KBM-7 (cell line): ENCODE results near the gene MEOX1.

Source experiments
- DNase-seq: peaks from one replicate; pipeline ENCODE4 v3.0.0-alpha.2; 2015
- in situ Hi-C: fragments of 300-500 bp; cut with MboI; formaldehyde crosslinking; loops from 2 replicates; pipeline ENCODE4 v1.14.3; 2020; ENCODE audit warnings: low sequenced_read_pairs, low pct_unique_long_range_greater_than_20kb, mixed read lengths

The MEOX1 gene

DNA sequence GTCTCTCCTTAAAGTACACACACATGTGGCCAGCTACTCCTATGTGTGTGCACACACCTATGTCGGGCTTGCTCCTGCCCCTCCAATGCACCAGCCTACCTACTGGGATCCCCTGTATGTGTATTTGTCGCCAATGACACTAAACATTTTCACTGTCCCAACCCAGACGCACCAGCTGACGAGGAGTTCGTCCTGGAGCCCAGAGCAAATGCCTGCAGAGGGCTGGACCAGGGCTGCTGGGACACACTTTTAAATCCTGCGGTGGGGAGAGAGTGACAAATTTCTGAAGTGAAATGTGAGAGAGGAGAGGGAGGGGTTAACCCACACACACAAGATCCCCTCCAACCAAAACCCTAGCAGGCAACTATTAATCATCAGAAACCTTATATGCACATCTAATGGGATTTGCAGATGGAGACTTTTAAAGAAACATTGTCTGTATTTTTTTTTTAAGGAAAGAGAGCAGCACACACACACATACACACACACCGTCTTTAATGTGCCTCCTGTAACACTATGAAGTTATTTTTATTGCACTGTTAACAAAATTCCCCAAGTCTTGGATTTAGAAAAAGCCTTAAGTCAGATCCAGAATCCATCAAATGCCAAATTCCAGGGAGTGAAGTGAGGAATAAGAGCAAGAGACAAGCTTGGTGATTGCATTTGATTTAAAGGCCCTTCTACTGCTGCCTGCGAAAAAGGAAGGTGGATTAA, at the start of gene MEOX1:
MEOX1 (minus strand) TSS at position 224 of the 714 bp plus-strand sequence. CDS start 388 bp downstream, outside the sequence.
- no peak for DNase-seq
- in situ Hi-C loops, result no loop called here

DNA sequence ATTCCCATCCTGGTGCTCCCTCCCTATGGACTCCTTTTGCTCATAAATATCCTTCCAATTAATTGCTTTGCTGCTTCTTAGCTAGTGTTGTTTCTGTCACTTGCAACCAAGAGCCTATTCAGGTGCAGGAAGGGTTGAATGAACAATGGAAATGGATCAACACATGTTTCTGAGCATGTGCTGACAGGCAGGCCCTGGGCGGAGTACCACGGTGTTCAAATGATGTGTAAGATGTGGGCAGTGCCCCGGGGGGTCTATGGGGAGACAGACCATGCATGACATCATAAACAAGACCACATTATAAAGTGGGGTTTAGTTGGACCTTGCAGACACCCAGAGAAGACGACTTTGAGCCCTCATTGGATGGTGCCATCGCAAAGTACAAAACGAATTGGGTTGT, 48.4 kb upstream of the MEOX1 start:
- DNase-seq, result no peak
- in situ Hi-C loops, result no loop called here

DNA sequence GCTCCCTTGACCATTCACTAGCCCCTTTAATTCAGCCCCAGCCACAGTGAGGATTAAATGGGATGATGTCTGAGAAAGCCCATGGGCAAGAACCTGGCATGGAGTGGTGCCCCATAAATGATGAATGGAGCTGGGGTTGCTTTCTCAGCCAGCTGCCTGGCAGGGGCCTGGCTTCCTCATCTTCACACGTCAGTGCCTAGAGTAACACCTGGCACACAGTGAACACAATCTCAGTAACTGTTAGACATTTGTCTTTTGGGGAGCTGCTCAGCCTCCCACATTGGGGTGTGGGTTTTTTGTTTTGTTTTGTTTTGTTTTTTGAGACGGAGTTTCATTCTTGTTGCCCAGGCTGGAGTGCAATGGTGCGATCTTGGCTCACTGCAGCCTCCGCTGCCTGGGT, 47.5 kb upstream of the MEOX1 start:
- in situ Hi-C loops, result no loop called here
- DNase-seq, result no peak

DNA sequence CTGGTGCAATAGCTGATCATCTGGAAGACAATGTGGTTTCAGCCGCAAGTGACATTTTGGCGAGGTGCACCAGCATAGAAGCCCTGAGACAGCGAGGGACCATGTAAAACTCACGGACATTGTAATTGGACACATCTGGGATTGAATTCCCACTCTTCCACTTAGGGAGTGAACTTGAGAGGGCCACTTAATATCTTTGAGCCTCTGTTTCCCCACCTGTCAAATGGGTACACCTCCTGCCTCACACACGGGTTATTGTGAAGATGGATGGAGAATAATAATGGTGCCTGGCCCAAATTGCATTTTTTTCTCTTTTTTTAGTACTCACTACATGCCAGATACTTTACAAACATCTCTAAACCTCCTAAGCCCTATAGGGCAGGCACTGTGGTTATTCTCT, 45.5 kb upstream of the MEOX1 start:
- DNase-seq, result no peak
- in situ Hi-C loops, result no loop called here

DNA sequence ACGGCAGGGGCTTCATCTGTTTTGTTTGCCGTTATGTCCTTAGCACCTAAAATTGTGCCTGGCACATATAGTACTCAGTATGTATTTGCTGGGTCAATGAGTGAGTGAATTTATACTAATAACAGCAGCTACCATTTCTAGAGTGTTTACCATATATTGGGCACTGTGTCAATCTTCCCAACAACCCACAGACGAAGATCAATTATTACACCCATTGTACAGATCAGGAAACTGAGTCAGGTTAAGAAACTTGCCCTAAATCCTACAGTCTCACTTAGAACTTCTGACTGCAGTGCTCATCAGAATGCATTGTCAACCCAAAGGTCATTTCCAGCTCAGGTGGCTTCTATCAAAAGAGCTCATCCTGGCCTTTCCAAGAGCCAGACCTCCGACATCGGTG, 44.5 kb upstream of the MEOX1 start:
- no peak for DNase-seq
- in situ Hi-C loops, result no loop called here

DNA sequence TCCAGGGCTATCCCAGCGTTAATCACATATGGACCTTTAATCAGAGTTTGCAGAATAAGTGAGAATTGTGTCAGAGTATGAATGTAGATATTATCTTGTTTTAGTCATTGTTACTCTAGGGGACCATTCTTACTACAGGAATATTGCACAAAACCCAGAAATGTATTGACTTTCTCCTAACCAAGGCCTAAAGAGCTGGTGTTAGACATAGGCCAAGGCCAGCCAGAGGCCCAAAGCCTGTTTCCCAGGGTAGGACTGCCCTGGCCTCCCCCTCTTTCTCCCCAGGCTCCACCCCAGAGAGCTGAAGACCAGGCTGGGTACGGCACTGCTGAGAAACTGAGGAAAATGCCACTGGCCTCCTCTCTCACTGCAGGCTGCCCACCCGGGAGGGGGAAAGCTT, 41.9 kb upstream of the MEOX1 start:
- in situ Hi-C loops, result no loop called here
- DNase-seq, result no peak

DNA sequence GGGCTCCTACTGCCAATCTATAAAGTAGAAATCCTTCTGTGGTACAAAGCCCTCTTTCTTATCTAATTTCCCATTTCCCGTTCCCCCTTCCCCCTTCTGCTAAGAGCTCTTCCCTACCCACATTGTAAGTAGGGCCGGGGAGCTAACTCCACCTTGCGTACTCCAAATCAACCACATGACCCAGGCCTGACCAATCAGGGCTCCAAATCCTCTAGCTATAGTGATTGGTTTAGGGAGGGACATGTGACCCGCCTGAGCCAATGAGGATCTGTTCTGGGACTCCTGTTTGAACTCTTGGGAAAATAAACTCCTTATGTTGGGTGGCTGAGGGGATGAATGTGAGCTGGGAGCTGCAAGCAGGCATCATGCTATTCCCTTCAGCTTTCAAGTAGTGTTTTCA, 40.9 kb upstream of the MEOX1 start:
- peak; percentile 72 for DNase-seq
- in situ Hi-C loops, result no loop called here

DNA sequence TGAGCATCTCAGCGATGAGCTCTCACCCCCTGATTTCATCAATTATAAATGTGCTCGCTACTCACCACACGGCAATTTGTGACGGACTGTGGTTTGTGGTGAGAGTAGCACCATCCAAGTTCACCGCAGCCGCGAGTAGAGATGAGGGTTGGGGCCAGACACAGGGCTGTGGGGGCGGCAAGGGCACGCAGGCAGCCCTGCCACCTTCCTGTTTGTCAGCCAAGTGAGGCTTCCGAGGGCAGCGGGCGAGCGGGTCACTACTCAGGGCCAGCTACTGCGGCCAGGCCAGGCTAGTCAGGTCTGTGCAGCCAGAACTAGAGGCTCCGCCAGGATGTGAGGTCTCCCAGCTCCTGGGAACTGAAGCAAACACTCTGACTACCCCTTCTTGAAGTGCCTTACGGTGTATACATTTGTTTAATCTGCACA, 39.6 kb upstream of the MEOX1 start:
- in situ Hi-C loops, result no loop called here
- peak; percentile 84 for DNase-seq

DNA sequence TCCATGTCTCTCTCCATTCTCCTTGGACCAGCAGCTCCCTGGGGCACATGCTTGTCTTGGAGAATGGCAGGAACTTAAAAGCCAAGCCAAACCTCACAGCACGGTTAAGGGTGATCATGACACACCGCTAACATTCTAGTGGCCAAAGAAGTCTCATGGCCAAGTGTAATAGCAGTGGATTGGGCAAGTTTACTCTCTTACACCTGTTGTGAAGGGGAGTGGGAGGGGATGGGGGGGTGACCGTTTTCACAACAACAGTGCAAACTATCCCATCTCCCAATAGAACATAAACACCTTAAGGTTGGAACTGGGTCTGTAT, 37.7 kb upstream of the MEOX1 start:
- DNase-seq, result no peak
- in situ Hi-C loops, result loop anchor here (10.0 kb wide), 1 partner anchor 55 kb away; the partner anchor contains the start of gene SOST

DNA sequence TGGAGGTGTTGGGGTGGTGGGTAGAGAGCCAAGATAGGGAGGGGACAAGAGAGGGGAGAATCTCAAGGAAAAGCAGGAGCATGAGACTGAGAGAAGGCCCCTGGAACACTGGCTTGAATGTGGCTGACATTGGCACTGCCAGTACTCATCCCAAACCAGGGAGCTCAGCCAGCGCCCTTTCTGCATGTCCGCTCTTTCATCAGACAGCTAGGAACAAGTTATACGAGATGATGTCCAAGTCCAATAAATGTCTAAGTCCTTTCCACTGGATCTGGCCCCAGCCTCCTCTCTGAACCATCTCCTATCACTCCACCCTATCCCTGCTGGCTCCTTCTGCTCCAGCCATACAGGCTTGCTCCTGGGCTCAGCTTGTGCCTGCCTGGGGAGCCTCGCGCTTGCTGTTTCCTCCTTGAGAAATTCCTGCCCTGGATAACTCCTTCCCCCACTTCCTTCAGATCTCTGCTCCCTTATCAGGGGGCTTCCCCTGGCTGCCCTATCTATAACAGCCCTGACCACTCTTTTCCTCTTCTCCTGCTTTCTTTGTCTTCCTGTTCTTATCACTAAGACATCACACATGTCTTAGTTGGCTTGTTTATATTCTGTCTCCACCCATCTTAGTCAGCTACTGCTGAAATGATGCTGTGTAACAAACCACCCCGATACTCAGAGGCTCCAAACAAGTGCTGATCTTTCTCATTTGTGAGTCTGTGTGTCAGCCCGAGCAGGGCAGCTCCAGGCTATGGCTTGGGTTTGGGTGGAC, 37.1 kb upstream of the MEOX1 start:
- in situ Hi-C loops, result loop anchor here (10.0 kb wide), 1 partner anchor 56 kb away; the partner anchor contains the start of gene SOST
- DNase-seq, result no peak

DNA sequence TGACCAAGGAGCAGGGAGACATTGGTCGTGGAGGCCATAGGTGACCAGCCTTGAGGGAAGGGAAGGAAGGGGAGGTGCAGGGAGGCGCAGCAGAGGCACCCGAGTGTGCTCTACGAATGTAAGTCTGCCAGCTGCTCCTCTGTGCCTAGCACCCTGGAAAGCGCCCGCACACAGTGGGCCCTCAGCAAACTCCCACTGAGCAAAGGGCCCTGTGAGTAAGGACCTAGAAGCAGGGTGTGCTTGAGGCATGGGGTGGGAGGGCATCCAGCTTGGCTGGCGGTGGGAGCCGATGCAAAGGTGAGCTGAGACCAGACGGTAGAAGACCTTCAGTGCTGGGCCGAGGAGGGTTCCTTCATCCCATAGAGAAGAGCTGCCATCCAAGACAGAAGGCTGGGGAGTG, 36.2 kb upstream of the MEOX1 start:
- in situ Hi-C loops, result loop anchor here (10.0 kb wide), 1 partner anchor 57 kb away; the partner anchor contains the start of gene SOST
- no peak for DNase-seq

DNA sequence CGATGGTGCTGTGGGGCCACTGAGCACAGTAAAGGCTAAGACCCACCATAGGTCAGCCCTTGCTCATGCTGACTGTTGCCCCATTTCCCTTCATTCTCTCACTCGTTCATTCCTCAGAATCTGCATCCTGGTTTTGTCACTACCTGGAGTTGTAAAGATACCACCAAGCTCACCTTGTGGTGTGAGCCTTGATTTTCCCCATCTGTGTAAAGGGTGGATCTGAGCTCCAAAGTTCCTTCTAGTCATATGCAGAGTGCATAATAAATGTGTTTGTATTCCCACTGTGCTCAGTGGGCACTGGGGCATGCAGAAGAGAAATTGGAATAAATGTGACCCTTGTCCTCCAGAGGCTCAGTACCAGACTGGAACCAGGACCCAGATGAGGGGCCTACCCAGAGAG, 35.2 kb upstream of the MEOX1 start:
- no peak for DNase-seq
- in situ Hi-C loops, result loop anchor here (10.0 kb wide), 1 partner anchor 58 kb away; the partner anchor contains the start of gene SOST

DNA sequence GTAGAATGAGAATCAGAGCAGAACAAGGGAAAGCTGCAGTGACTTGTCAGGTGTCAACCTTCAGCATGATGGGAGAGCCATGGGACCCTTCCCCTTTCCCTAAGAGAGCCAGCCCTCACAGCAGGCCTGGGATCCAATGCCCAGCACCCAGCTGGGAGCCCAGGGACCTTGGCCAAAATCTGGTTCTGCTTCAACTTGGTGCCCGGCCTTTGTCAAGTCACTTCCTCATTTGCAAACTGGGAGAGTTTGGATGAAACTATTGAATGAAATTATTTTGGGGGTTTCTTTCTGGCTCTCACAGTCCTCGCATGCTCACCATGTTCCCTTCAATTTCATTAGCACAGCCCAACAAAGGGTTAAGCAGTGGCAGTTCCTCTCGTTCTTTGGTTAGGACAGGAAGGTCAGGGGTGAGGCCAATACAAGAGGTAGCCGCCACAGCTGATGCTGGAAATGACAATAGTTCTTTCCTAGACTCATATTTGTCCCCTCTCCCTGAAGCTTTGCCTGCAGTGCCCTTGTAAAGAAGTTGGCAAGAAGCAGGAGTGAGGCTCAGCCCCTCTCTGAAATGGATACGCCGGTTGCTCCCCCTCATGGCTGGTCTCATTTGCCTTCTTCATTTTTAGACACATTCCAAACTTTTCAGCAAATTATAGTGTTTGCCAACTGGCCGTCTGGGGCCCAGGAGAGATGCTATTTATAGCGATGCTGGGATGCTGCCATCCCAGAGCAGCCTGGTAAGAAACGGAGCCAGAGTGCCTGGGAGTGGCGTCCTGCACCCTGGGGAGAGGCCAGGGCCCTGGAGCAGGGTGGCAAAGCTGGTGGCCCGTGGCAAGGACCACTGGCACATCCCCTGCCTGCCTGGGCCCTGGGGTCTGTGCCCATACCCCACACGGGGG, 34.5 kb upstream of the MEOX1 start:
- in situ Hi-C loops, result loop anchor here (10.0 kb wide), 1 partner anchor 59 kb away; the partner anchor contains the start of gene SOST
- DNase-seq, result no peak

DNA sequence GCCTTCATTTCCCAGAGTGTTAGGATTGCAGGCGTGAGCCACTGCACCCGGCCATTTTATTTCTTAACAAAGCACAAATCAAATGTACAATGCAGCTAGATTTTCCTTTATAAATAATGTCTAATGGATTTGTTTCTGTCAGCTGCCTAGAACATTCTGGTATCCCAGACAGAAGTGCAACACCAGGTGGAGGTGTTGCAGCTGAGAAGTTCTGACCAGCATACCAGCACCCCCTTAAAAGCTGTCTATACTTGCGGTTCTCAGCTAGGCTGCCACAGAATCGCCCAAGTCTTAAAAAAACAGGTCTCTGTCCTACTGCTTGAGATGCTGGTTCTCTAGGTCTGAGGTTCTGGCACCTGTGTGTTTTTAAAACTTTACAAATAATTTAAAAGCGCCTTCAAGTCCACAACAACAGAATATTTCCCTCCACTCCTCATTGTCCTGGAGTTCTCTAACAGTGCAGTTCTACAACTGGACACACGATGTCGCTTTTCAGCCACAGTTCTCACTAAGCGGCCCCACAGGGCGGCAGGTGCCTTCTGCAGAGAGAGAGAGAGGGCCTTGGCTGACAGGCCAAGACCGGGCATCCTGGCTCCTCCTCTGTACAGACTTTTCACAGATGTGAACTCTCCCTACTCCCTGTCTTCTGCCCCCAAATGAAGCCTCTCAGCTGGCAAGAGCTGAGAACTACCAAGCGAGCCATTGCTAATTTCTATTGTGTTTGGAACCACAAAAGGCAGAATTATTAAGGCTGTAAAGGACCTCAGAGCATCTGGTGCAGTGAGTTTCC, 32.6 kb upstream of the MEOX1 start:
- in situ Hi-C loops, result loop anchor here (10.0 kb wide), 1 partner anchor 61 kb away; the partner anchor contains the start of gene SOST
- peak; percentile 86 for DNase-seq

DNA sequence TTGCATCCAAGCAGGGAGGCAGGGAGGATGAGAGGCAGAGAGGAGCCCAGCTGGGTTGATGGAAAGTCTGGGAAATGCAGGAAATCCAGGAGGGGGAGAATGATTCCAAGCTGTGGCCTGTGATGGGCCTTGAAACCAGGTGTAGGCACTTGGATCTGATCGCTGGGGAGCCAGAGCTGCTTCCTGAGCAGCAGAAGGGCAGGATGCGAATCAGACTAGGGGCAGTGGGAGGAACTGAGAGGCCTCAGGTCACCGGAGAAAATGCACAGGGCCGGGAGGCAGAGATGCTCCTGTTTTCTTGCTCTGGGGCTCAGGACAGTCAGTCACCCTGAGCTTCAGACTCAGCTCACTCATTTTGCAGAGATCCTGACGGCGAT, 29.6 kb upstream of the MEOX1 start:
- DNase-seq, result no peak
- in situ Hi-C loops, result loop anchor here (10.0 kb wide), 1 partner anchor 63 kb away; the partner anchor contains the start of gene SOST

DNA sequence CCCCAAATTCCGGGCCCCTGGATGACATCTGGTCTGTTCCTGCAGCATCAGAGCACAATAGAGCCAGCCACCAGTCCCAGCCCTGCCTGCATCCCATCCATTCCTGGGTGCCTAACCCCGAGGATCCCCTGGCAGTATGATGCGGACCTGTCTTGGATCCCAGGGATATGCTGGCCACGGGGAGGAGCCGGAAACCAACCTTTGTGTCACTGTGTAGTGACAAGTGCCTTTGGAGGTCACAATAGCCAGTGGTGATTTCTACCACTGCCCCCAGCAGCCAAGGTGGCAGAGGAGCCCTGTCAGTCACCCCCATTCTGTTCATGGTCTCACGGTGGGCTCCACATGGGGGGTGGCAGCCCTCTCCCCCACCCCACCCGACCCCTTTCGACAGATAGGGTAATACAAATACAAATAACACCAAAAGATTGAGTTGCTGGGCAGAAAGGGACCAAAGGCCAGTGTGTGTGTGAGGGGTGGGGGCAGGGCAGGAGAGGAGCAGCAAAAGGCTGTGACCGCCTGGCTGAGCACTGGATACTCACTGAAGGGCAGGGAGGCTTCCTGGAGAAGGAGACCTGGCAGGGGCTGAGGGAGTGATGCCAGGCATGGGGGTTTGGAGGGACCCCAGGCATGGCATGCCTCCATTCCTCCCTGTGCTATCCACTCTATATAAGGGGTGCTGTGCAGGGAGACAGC, 29.0 kb upstream of the MEOX1 start:
- DNase-seq, result no peak
- in situ Hi-C loops, result loop anchor here (10.0 kb wide), 1 partner anchor 64 kb away; the partner anchor contains the start of gene SOST

DNA sequence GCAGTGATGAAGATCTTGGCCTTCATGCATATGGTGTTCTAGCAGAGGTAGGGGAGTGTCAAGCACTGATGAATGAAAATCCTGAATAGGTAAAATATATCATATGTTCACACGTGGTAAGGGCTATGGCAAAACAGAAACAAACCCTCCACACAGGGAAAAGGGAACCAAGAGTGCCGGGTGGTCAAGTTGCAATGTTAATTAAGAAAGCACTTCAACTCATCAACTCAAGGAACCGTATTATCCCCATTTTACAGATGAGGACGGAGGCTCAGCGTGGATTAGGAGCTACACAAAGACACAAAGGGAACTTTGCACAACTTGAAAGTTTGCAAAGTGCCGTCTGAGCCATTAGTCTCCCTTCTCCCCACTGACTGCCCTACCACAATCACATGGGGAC, 28.1 kb upstream of the MEOX1 start:
- no peak for DNase-seq
- in situ Hi-C loops, result loop anchor here (10.0 kb wide), 1 partner anchor 65 kb away; the partner anchor contains the start of gene SOST

DNA sequence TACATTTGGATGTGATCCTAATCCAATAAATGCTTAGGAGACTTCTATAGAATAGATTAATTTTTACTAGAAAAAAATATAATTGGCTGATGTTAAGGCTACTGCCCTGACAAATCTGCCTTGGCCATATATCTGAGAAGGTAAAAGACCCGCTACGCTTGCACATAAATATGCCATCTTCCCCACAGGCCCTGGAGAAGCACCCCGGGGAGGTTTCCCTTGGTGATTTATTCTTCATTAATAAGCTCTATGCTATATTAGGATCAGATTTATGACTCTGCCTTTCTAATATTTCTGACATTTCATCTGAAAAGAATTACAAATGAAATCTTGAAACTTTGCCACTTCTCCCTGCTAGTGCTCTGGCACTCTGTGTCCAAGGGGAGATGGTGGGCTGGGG, 27.4 kb upstream of the MEOX1 start:
- in situ Hi-C loops, result no loop called here
- no peak for DNase-seq
